GM12874 (cell line): ENCODE measurements around the gene BRF1.

Experiments
- TF ChIP-seq, protein P1 (sequence below): IDR thresholded peaks from 2 replicates; pipeline ENCODE4 v1.5.1; 2011; ENCODE audit warnings: low read depth, mild to moderate bottlenecking, control low read depth, low read length, moderate library complexity; ENCODE audit not compliant: insufficient read depth

The BRF1 gene

DNA sequence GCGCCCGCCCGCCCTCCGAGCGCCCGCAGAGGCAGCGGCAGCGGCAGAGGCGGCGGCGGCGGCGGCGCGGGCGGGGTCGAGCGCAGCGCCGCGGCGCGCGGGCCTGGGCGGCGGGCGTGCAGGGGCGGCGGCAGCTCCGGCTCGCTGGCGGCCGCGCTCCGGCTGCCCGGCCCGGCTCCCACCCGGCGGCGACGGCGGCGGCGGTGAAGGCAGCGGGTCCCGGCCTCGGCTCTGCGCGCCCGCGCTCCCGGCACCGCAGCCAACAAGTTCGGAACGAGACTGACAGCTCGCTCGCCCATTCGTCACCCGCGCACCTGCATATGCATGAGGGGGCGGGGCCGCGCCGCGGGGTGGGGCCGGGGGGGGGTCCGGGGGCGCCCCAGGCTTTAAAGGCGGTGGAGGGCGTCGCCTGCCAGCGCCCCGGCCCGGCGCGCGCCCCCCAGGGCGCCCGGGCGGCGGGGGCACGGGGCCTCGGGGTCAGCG, 132.3 kb downstream of the BRF1 start, which contains the start of gene JAG2:
Gene JAG2, minus strand, starts transcription at position 281 of the 483 bp plus-strand sequence. CDS start 356 bp downstream, outside the sequence.
- TF ChIP-seq, protein P1, sequence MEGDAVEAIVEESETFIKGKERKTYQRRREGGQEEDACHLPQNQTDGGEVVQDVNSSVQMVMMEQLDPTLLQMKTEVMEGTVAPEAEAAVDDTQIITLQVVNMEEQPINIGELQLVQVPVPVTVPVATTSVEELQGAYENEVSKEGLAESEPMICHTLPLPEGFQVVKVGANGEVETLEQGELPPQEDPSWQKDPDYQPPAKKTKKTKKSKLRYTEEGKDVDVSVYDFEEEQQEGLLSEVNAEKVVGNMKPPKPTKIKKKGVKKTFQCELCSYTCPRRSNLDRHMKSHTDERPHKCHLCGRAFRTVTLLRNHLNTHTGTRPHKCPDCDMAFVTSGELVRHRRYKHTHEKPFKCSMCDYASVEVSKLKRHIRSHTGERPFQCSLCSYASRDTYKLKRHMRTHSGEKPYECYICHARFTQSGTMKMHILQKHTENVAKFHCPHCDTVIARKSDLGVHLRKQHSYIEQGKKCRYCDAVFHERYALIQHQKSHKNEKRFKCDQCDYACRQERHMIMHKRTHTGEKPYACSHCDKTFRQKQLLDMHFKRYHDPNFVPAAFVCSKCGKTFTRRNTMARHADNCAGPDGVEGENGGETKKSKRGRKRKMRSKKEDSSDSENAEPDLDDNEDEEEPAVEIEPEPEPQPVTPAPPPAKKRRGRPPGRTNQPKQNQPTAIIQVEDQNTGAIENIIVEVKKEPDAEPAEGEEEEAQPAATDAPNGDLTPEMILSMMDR, result no peak

GRCh38 chr14:105168093-105168420, 132.7 kb downstream of the BRF1 start:
- TF ChIP-seq, protein P1, result no peak

DNA sequence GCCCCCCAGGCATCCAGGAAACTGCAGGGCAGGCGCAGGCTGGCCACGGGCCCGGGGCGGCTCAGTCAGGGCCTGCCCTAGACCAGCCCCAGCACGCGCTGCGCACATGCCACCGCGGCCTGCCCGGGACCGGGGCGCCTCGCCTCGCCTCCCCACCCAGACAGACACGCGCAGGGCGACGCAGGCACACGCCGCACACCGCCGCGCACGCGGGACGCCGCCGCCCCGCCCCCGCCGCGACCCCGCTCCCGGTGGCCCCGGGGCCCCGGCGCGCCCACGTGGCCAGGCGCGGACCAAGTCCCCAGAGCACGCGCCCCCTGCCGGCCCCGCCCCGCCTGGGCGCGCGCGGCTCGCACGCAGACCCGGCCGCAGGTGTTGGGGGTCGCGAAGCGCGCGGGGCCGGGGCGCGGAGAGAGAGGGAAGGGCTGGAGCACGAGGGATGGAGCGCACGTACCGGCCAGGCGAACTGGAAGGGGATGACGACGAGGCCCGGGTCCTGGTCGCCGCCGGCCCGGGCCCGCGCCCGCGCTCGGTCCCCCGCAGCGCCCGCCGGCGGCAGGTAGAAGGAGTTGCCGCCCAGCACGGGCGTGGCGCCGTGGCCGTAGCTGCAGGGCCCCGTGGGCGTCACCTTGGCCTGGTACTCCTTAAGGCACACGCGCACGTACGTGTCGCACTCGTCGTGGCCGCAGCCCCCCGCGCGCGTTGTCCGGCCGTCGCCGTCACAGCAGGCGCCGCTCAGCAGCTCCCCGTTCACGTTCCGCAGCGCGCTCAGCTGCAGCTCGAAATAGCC, 133.3 kb downstream of the BRF1 start:
- TF ChIP-seq, protein P1, result no peak; the same call in 1 of the 2 replicates

GRCh38 chr14:105166571-105167302, 134.1 kb downstream of the BRF1 start:
- TF ChIP-seq, protein P1, result no peak

- TF ChIP-seq, protein P1, result no peak
Observed at GRCh38 chr14:105165761-105166485, 134.9 kb downstream of the BRF1 start.

GRCh38 chr14:105165134-105165704, 135.6 kb downstream of the BRF1 start:
- TF ChIP-seq, protein P1, result no peak
